ENCODE measurements around the gene RNF167.
A peak's percentile ranks its signal among the peaks of the same experiment; 100 is the strongest.

RNF167 gene

GRCh38 chr17:4980644-4981216 lies 40.7 kb downstream of the RNF167 start:
- no peak overlapping the region for H3K4me3 ChIP-seq (ENCODE audit: low read length)
- DNase-seq (ENCODE audit: low read depth): peak; percentile 46

GRCh38 chr17:4982305-4982704 lies 42.2 kb downstream of the RNF167 start:
- TF ChIP-seq CTCF (conservative IDR thresholded peaks at IDR 0.05; ENCODE audit: low read length): no peak
- no peak for DNase-seq (ENCODE audit: low read depth)

More at GRCh38 chr17:4980644-4981216, 40.7 kb downstream of the RNF167 start:
- TF ChIP-seq CTCF (conservative IDR thresholded peaks at IDR 0.05; ENCODE audit: low read length): peak; percentile 74

GRCh38 chr17:4986403-4986802 lies 46.3 kb downstream of the RNF167 start:
- H3K4me3 ChIP-seq (ENCODE audit: low read length): peak overlapping the region; percentile 86
- TF ChIP-seq CTCF (conservative IDR thresholded peaks at IDR 0.05; ENCODE audit: low read length): no peak
- DNase-seq (ENCODE audit: low read depth): no peak

More at GRCh38 chr17:4982305-4982704, 42.2 kb downstream of the RNF167 start:
- no peak overlapping the region for H3K4me3 ChIP-seq (ENCODE audit: low read length)

- peak within 1 kb of the TSS; percentile 86 for H3K4me3 ChIP-seq (ENCODE audit: low read length)
- TF ChIP-seq CTCF (conservative IDR thresholded peaks at IDR 0.05; ENCODE audit: low read length): peak; percentile 52
- DNase-seq (ENCODE audit: low read depth): peak; percentile 61
Measured at GRCh38 chr17:4986951-4987766, 47.1 kb downstream of the RNF167 start, which contains the start of gene CAMTA2. CAMTA2 (minus strand) TSS chr17:4987675; CDS start chr17:4986222, 1,453 bp downstream.

- peak overlapping the region; percentile 86 for H3K4me3 ChIP-seq (ENCODE audit: low read length)
- DNase-seq (ENCODE audit: low read depth): no peak
- no peak for TF ChIP-seq CTCF (conservative IDR thresholded peaks at IDR 0.05; ENCODE audit: low read length)
Measured at GRCh38 chr17:4987767-4988567, 47.9 kb downstream of the RNF167 start.

GRCh38 chr17:4994081-4994595 lies 54.1 kb downstream of the RNF167 start:
- no peak for DNase-seq (ENCODE audit: low read depth)
- H3K4me3 ChIP-seq (ENCODE audit: low read length): no peak overlapping the region
- TF ChIP-seq CTCF (conservative IDR thresholded peaks at IDR 0.05; ENCODE audit: low read length): no peak

Data from AG10803 (cell line).